ENCODE measurements around the gene FKBP8. TPM values are rescaled to one million over a fixed set of nuclear protein-coding genes. Genes with fewer than 3 reads are reported as not detected.

FKBP8 gene
- total RNA-seq, 1 donor, result 246 TPM

GRCh38 chr19:18493440-18494266 lies 49.7 kb downstream of the FKBP8 start:
- DNase-seq (ENCODE audit: low read depth), result no peak
- H3K4me3 ChIP-seq (ENCODE audit: low read depth, low read length), result no peak overlapping the region
- no peak for TF ChIP-seq CTCF (IDR thresholded peaks at IDR 0.05; ENCODE audit: insufficient read depth, low read length)

GRCh38 chr19:18491995-18492953 lies 51.1 kb downstream of the FKBP8 start:
- no peak for DNase-seq (ENCODE audit: low read depth)
- H3K4me3 ChIP-seq (ENCODE audit: low read depth, low read length), result no peak overlapping the region
- TF ChIP-seq CTCF (IDR thresholded peaks at IDR 0.05; ENCODE audit: insufficient read depth, low read length), result no peak

GRCh38 chr19:18490728-18491127 lies 52.6 kb downstream of the FKBP8 start:
- no peak for TF ChIP-seq CTCF (IDR thresholded peaks at IDR 0.05; ENCODE audit: insufficient read depth, low read length)
- no peak overlapping the region for H3K4me3 ChIP-seq (ENCODE audit: low read depth, low read length)
- DNase-seq (ENCODE audit: low read depth), result no peak

- no peak for DNase-seq (ENCODE audit: low read depth)
- no peak overlapping the region for H3K4me3 ChIP-seq (ENCODE audit: low read depth, low read length)
- no peak for TF ChIP-seq CTCF (IDR thresholded peaks at IDR 0.05; ENCODE audit: insufficient read depth, low read length)
Measured at GRCh38 chr19:18489627-18490184, 53.7 kb downstream of the FKBP8 start.

GRCh38 chr19:18488838-18489626 lies 54.3 kb downstream of the FKBP8 start:
- TF ChIP-seq CTCF (IDR thresholded peaks at IDR 0.05; ENCODE audit: insufficient read depth, low read length), result peak; percentile 28
- no peak for DNase-seq (ENCODE audit: low read depth)
- no peak overlapping the region for H3K4me3 ChIP-seq (ENCODE audit: low read depth, low read length)

GRCh38 chr19:18488403-18488723 lies 55.0 kb downstream of the FKBP8 start:
- peak; percentile 45 for TF ChIP-seq CTCF (IDR thresholded peaks at IDR 0.05; ENCODE audit: insufficient read depth, low read length)
- DNase-seq (ENCODE audit: low read depth), result peak; percentile 20
- no peak overlapping the region for H3K4me3 ChIP-seq (ENCODE audit: low read depth, low read length)
